ENCODE data around the gene TTBK2.

TTBK2 gene

GRCh38 chr15:42750306-42750705 is 170.3 kb downstream of the TTBK2 start:
- no peak for DNase-seq

- DNase-seq: no peak
Observed at GRCh38 chr15:42749266-42749665, 171.3 kb downstream of the TTBK2 start.

GRCh38 chr15:42744195-42744594 is 176.4 kb downstream of the TTBK2 start:
- DNase-seq: no peak

DNA sequence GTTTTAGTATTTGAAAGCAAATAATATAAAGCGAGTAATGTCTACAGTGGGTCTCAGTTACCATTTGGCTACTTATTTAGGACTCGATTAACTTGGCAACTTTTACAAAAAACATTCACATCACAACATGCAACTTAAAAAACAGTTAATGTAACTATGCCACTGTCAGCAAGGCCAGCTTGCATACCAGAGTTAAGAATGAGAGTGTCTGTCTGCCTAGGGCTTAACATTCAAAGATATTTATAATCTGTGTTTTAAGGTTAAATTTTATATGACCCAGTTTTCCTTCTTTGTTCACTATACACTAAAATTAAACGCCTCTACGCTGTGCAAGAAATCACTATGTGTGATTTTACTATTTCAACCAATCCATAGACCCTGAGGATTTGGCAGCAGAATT is 178.4 kb downstream of the TTBK2 start:
- DNase-seq: no peak

DNA sequence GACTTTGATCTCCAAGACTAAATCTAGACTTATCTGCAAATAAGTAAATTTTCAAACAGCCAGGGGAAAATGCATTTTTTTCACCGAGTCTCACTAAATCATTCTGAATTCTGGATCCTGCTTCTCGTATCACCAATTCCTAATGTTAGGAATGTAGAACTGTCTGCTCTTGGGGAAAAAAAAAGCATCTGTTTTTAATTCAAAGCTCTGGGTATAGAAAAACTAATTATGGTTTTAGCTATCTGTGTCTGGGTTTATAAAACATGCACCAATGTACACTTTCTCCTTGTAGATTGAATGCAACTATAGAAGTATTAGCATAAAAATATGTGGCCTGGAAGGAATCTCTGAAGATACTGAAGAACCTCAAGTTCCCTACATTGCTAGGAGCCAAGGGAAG is 178.9 kb downstream of the TTBK2 start:
- DNase-seq: no peak

GRCh38 chr15:42737529-42738328 is 182.8 kb downstream of the TTBK2 start:
- no peak for DNase-seq

DNA sequence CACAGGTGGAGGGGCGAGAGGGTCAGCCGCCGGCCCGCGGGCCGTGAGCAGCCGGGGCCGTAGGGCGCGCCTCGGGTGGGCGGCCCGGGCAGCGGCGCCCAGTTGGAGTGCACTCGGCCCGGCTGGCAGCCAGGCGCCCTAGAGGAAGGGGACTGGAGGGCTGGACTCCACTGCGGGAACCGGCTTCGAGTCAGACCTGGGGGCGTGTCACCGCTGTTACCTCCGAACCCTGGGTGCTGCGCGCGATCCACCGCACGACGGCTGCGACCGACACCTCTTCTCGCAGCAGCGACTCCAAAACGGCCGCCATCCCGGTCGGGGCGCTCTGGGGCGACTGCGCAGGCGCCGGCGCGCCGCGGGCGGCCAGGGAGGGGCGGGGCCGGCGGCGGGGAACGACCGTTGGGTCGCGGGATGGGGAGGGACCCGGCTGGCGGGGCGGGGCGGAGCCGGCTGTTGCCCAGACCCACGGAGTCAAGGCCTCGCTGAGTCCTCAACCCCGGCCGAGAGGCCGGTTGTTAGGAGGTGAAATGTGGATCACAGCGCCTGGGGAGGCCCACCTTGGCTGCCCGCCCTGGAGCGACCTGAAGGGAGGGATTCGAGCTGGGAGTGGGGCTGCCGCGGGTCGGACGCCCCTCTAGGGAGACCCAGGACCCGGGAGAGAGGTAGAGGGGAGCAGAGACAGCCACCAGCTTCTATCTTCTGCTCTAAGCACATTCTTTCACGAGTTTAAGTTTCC is 183.6 kb downstream of the TTBK2 start, which contains the start of gene CDAN1:
Gene CDAN1, minus strand, starts transcription at position 336 of the 736 bp plus-strand sequence. Its CDS starts 26 bp downstream, at position 310.
- DNase-seq: peak; percentile 92

DNA sequence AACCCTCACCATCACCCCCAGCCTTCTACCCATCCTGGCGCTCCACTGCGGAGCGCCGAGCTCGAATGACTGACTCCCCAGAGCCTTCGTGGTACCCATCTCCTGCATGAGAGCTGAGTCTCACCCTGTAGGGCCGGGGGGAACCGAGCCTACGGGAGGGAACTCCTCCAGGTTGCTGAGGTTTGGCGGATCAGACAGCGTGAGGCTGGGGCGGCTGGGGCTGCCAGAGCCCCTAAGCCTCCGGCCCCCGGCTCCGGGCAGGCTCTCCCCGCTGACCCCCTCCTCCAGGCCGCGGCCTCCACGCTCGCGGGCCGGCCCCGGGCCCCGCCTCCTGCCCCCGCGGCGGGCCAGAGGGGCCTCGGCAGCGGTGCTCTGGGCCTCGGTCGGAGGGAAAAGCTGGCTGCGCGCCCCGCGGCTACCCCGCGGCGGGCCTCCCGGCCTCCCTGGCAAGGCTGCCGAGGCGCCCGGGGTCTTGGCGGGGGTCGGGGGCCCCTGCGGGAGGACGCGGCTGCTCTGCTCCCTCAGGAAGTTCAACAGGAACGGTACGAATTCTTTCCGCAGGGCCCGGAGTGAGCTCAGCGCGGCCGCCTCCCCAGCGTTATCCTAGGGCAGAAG is 184.3 kb downstream of the TTBK2 start:
- DNase-seq: no peak

GRCh38 chr15:42735382-42736165 is 185.0 kb downstream of the TTBK2 start:
- DNase-seq: no peak

GRCh38 chr15:42734076-42734672 is 186.4 kb downstream of the TTBK2 start:
- no peak for DNase-seq

DNA sequence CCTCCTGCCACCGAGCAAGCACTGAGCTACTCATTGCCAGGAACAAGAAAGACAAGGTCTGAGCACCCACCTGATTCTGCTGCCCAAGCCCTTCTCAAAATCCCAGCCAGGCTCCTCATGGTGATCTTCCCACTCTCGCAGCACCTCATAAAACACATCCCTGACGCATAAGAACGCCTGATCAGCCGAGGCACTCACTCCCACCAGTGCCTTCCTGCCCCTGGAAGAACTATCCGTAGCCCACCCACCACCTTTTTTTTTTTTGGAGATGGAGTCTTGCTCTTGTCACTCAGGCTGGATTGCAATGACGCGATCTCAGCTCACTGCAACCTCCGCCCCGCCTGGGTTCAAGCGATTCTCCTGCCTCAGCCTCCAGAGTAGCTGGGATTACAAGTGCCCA is 187.6 kb downstream of the TTBK2 start:
- no peak for DNase-seq

- no peak for DNase-seq
Observed at GRCh38 chr15:42732095-42732827, 188.3 kb downstream of the TTBK2 start.

DNA sequence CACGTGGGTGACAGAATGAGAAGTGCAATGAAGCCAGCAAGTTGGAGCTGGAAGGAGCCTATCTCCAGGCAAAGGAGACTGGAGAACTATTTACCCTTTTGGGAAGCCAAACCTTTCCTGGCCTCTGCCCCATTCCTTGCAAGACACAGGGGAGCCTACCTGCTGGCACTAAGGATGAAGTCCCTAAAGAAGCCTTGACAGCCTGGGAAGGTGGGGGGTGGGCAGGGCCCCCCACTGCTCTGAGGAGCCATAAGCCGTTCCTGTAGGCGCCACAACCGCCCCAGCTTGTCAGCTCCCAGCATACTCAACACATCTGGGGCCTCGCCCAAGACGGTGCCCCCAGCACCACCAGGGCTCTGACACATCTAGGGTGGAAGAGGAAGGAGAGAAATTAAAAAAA is 189.1 kb downstream of the TTBK2 start:
- DNase-seq: no peak

- DNase-seq: no peak
Observed at GRCh38 chr15:42730536-42730935, 190.0 kb downstream of the TTBK2 start.

DNA sequence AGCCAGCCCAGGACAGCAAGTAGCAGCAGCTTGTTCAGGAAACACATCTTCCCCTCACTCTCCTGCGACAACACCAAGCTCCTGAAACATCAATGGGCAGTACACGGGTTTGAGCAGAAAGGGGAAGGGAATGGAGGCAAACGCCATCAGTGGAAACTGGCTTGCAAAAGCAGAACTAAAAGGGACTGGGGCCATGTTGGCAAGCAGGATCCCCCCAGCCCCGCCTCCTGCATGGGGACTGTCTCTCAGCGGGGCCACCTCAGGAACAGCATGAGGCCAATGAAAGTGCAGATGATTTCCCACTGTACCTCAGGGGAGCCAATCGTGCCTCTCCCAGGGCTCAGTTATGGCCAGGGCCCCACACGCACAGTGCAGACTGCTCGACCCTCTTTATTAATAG is 190.4 kb downstream of the TTBK2 start:
- DNase-seq: no peak

DNA sequence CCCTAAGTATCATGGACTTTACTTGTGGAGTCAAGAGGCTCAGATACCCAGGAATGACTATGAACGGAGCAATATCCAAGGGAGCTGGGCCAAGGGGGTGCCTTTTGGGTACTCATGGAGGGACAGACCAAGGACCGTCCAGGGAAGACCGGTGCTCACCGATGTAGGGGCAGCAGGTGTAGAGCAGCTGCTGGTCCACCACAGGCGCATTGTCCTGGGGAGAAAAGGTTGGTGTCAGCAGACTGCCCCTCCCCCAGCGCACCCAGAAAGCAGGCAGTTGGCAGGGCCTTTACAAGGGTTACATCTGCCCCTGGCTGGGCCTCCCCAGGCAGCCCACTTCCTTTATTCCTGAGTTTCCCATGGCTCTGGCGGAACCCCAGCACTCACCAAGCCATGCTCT is 191.2 kb downstream of the TTBK2 start:
- DNase-seq: no peak

DNA sequence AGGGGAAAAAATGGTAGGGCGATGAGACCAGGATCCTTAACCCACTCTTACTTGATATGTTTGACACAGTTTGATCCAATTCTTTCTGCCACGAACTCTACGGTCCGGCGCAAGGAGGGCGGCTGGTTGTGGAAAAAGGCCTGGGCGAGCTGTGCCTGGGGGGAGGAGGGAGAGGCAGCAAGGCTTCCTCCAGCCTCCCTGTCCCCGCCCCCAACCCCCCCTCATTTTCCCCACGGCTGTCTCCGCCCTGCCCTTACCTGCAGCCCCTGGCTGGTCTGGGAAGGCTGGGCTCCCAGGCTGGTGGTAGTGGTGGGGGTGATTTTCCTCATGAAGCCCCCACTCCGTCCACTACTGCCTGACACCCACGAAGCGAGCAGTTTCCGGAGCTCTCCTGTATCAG is 191.6 kb downstream of the TTBK2 start:
- DNase-seq: no peak

DNA sequence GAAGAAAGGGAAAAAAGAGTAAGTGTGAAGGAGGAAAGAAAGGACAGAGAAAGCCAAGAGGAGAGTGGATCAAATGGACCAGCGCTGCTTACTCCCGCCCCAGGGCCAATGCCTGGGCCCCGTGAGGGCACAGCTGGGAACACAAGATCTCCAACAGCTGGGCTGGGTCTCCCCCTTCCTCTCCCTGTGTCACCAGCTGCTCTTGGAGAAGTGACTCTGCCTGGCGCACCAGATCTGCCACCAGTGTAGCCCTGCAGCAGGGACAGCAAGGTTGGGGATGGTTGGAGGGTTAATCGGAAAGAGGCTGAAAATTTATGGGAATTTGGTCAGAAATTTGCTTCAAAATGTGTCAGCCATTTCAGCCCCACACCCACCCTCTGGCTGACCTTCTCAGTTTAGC is 192.0 kb downstream of the TTBK2 start:
- no peak for DNase-seq

DNA sequence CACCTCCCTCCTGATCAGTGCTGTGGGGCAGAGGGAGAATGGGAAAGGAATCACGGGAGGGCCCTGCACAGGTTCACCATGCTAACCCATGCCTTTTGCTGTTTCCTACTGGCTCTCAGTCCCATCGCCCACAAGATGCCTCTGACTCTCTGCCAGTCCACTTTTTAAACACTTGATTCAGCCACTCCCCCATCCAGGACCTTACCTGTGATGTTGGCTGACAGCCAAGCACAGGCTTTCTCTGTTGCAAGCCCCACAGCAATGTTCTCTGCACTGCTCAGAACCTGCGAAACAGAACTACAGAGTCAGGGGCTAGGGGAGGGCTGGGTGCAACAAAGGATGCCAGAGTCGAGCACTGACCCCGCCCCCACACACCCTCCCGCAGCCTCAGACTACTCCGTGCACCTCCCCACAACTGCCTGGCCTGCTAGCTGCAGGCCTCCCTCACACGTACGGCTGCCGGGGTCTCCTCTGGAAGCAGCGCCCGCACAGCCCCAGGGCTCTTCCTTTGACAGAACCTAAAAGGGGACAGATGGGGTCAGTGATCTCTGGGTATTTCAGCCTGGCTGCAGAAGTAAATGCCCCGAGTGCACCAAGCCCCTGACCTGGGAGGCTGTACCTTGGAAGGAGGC is 192.7 kb downstream of the TTBK2 start:
- DNase-seq: no peak

GRCh38 chr15:42726114-42726513 is 194.5 kb downstream of the TTBK2 start:
- DNase-seq: no peak

- no peak for DNase-seq
Observed at GRCh38 chr15:42725331-42725903, 195.2 kb downstream of the TTBK2 start.
